ENCODE measurements around the gene MAN1C1.
A peak's percentile ranks its signal among the peaks of the same experiment; 100 is the strongest.

MAN1C1 gene

GRCh38 chr1:25614501-25615171 is 2.0 kb upstream of the MAN1C1 start:
- no peaks in the 10 kb centered on the region for H3K9me3 ChIP-seq
- peaks cover 96% of the 10 kb centered on the region for H3K27me3 ChIP-seq
- H3K4me3 ChIP-seq (ENCODE audit: low read depth in 1 of 2, low read length in 1 of 2), result no peak overlapping the region
- TF ChIP-seq, protein P1, sequence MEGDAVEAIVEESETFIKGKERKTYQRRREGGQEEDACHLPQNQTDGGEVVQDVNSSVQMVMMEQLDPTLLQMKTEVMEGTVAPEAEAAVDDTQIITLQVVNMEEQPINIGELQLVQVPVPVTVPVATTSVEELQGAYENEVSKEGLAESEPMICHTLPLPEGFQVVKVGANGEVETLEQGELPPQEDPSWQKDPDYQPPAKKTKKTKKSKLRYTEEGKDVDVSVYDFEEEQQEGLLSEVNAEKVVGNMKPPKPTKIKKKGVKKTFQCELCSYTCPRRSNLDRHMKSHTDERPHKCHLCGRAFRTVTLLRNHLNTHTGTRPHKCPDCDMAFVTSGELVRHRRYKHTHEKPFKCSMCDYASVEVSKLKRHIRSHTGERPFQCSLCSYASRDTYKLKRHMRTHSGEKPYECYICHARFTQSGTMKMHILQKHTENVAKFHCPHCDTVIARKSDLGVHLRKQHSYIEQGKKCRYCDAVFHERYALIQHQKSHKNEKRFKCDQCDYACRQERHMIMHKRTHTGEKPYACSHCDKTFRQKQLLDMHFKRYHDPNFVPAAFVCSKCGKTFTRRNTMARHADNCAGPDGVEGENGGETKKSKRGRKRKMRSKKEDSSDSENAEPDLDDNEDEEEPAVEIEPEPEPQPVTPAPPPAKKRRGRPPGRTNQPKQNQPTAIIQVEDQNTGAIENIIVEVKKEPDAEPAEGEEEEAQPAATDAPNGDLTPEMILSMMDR (IDR thresholded peaks at IDR 0.05), result no peak
- H3K27ac ChIP-seq, result no peak overlapping the region
- no peaks in the 10 kb centered on the region for H3K36me3 ChIP-seq
- H3K4me1 ChIP-seq (ENCODE audit: control insufficient read depth in 1 of 2, insufficient read depth in 1 of 2, low read depth in 1 of 2, low read length in 1 of 2), result peaks cover 13 to 19% of the 10 kb centered on the region in 2 experiments

DNA sequence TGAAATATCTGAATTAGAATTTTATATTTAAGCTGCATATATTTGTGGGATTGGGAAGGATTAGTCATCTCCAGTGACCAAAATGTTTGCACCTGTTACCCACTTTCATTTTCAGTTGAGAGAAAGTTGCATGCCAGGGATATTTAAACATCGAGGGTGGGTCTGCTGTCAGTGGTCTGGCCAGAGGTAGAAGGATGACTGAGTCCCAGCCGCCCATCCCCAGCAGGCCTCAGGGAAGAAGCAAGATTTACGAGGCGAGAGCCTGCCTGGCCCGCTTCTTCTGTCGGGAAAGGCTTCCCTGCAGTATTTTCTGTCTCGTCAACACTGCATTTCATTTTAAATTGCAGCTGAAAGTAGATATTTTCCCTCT is 1.4 kb upstream of the MAN1C1 start:
- TF ChIP-seq, protein P1 (IDR thresholded peaks at IDR 0.05), result no peak
- Histone ChIP-seq H3K4me3 (ENCODE audit: low read depth in 1 of 2, low read length in 1 of 2) (no peak overlapping the region), H3K4me1 (ENCODE audit: control insufficient read depth in 1 of 2, insufficient read depth in 1 of 2, low read depth in 1 of 2, low read length in 1 of 2) (peaks cover 13 to 19% of the 10 kb centered on the region in 2 experiments), H3K27me3 (peaks cover 96% of the 10 kb centered on the region), H3K9me3 (no peaks in the 10 kb centered on the region), H3K27ac (peak overlapping the region; percentile 46), H3K36me3 (no peaks in the 10 kb centered on the region)

DNA sequence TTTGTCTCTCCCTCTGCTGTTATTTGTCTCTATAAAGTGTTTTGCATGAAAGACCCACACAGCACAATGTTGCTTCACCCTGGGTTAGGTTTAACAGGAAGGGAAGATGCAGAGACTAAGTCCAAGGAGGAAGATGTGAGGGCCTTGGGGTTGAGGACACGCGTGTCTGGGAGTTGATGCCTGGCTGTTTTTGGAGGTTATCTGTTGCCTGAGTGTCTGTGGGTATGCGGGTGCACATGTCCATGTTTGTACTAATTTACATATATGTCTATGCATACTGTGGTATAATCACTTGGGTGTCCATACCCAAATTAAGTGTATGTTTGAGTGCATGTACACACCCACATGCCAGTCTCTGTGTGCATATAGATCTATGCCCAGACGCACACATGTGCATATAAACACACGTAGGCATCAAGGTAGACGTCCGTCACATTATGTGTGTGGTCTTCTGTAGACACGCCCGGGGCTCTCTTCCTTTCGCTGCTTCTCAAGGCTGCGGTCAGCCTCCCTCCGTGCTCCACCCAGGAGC is 962 bp upstream of the MAN1C1 start:
- H3K4me1 ChIP-seq (ENCODE audit: control insufficient read depth in 1 of 2, insufficient read depth in 1 of 2, low read depth in 1 of 2, low read length in 1 of 2), result peaks cover 13 to 19% of the 10 kb centered on the region in 2 experiments
- H3K9me3 ChIP-seq, result no peaks in the 10 kb centered on the region
- H3K36me3 ChIP-seq, result no peaks in the 10 kb centered on the region
- peak overlapping the region; percentile 46 for H3K27ac ChIP-seq
- peak overlapping the region in 1 of 2 experiments; percentile 60 for H3K4me3 ChIP-seq (ENCODE audit: low read depth in 1 of 2, low read length in 1 of 2)
- TF ChIP-seq, protein P1 (IDR thresholded peaks at IDR 0.05), result no peak
- peaks cover 96% of the 10 kb centered on the region for H3K27me3 ChIP-seq

GRCh38 chr1:25616987-25617624 is 515 bp downstream of the MAN1C1 start:
- peaks cover 13 to 19% of the 10 kb centered on the region in 2 experiments for H3K4me1 ChIP-seq (ENCODE audit: control insufficient read depth in 1 of 2, insufficient read depth in 1 of 2, low read depth in 1 of 2, low read length in 1 of 2)
- peak overlapping the region; percentile 58 to 76 for H3K4me3 ChIP-seq (ENCODE audit: low read depth in 1 of 2, low read length in 1 of 2)
- no peaks in the 10 kb centered on the region for H3K36me3 ChIP-seq
- no peaks in the 10 kb centered on the region for H3K9me3 ChIP-seq
- TF ChIP-seq, protein P1 (IDR thresholded peaks at IDR 0.05), result no peak
- no peak overlapping the region for H3K27ac ChIP-seq
- peaks cover 96% of the 10 kb centered on the region for H3K27me3 ChIP-seq

DNA sequence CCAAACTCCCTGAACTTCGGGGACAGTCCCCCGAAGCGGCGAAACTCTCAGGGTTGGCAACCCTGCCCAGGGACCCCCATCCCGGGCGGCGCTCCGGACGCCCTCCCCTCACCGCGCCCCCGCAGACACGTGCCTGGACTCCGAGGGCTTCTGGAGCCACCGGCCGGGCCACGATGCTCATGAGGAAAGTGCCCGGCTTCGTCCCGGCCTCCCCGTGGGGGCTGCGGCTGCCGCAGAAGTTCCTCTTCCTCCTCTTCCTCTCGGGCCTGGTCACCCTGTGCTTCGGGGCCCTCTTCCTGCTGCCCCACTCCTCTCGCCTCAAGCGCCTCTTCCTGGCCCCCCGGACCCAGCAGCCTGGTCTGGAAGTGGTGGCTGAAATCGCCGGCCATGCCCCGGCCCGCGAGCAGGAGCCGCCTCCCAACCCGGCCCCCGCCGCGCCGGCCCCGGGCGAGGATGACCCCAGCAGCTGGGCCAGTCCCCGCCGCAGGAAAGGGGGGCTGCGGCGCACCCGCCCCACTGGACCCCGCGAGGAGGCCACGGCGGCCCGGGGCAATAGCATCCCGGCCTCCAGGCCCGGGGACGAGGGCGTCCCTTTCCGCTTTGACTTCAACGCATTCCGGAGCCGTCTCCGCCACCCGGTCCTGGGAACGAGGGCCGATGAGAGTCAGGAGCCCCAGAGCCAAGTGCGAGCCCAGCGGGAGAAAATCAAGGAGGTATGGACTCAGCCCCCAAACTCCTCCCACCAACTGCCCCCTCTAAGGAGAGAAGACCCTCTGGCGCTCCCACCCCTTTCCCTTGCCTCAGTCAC is 1.2 kb downstream of the MAN1C1 start:
- Histone ChIP-seq H3K4me1 (ENCODE audit: control insufficient read depth in 1 of 2, insufficient read depth in 1 of 2, low read depth in 1 of 2, low read length in 1 of 2) (peaks cover 13 to 19% of the 10 kb centered on the region in 2 experiments), H3K36me3 (no peaks in the 10 kb centered on the region), H3K4me3 (ENCODE audit: low read depth in 1 of 2, low read length in 1 of 2) (peak overlapping the region; percentile 58 to 67), H3K27me3 (peaks cover 95% of the 10 kb centered on the region), H3K9me3 (no peaks in the 10 kb centered on the region), H3K27ac (no peak overlapping the region)
- TF ChIP-seq, protein P1 (IDR thresholded peaks at IDR 0.05), result no peak
